Astrocyte (in vitro differentiated cells and primary cell): ENCODE data around the gene UBR1. TPM values are rescaled to one million over a fixed set of nuclear protein-coding genes. Genes with fewer than 3 reads are reported as not detected.
A peak's percentile ranks its signal among the peaks of the same experiment; 100 is the strongest.

Experiments
- DNase-seq: peaks from one replicate; pipeline ENCODE4 v3.0.0-alpha.2; 2010; ENCODE audit warnings: low read depth
- FAIRE-seq: peaks from 2 replicates; lab custom pipeline; 2011; peaks lifted over from hg19 to GRCh38; lab: Jason Lieb, UNC
- H2AFZ ChIP-seq: 2 replicates; pipeline ENCODE4 v1.6.0; 2012; ENCODE audit warnings: low read depth, low read length, inconsistent platforms
- H3K27ac ChIP-seq: 2 replicates; pipeline ENCODE4 v1.5.1; 2011; ENCODE audit warnings: low read depth, low read length, inconsistent platforms
- H3K27me3 ChIP-seq: 2 replicates; pipeline ENCODE4 v1.6.0; 2011; ENCODE audit warnings: low read length, inconsistent platforms; ENCODE audit not compliant: insufficient read depth
- H3K36me3 ChIP-seq: 2 replicates; pipeline ENCODE4 v1.5.1; 2011; ENCODE audit warnings: low read length, inconsistent platforms; ENCODE audit not compliant: insufficient read depth
- H3K4me1 ChIP-seq: 2 replicates; pipeline ENCODE4 v1.5.1; 2011; ENCODE audit warnings: low read length, inconsistent platforms; ENCODE audit not compliant: insufficient read depth
- H3K4me2 ChIP-seq: 2 replicates; pipeline ENCODE4 v1.6.0; 2012; ENCODE audit warnings: low read length, inconsistent platforms
- H3K4me3 ChIP-seq: 2 replicates; pipeline ENCODE4 v1.5.1; 2011; ENCODE audit warnings: low read depth, mild to moderate bottlenecking, low read length, inconsistent platforms; ENCODE audit not compliant: insufficient read depth
- H3K79me2 ChIP-seq: 2 replicates; pipeline ENCODE4 v1.6.0; 2012; ENCODE audit warnings: mild to moderate bottlenecking, low read length, inconsistent platforms; ENCODE audit not compliant: insufficient read depth
- H3K9ac ChIP-seq: 2 replicates; pipeline ENCODE4 v1.6.0; 2012; ENCODE audit warnings: mild to moderate bottlenecking, low read length, inconsistent platforms
- H3K9me3 ChIP-seq: 2 replicates; pipeline ENCODE4 v1.5.1; 2012; ENCODE audit warnings: low read depth, mild to moderate bottlenecking, low read length, inconsistent platforms; ENCODE audit not compliant: insufficient read depth
- H4K20me1 ChIP-seq: 2 replicates; pipeline ENCODE4 v1.6.0; 2012; ENCODE audit warnings: low read length, inconsistent platforms; ENCODE audit not compliant: insufficient read depth
- H3K27ac Mint-ChIP-seq: one replicate; pipeline ENCODE4 v1.8.0; 2021; ENCODE audit warnings: mild to moderate bottlenecking, mixed read lengths; ENCODE audit not compliant: unreplicated experiment
- H3K27me3 Mint-ChIP-seq: one replicate; pipeline ENCODE4 v1.8.0; 2021; ENCODE audit warnings: low read depth, mixed read lengths; ENCODE audit not compliant: unreplicated experiment
- H3K36me3 Mint-ChIP-seq: one replicate; pipeline ENCODE4 v1.8.0; 2021; ENCODE audit warnings: low read depth, mixed read lengths; ENCODE audit not compliant: unreplicated experiment
- H3K4me1 Mint-ChIP-seq: one replicate; pipeline ENCODE4 v1.8.0; 2021; ENCODE audit warnings: low read depth, mixed read lengths; ENCODE audit not compliant: unreplicated experiment
- H3K4me3 Mint-ChIP-seq: one replicate; pipeline ENCODE4 v1.8.0; 2021; ENCODE audit warnings: mild to moderate bottlenecking, moderate library complexity, mixed read lengths; ENCODE audit not compliant: unreplicated experiment
- H3K9me3 Mint-ChIP-seq: one replicate; pipeline ENCODE4 v1.8.0; 2021; ENCODE audit warnings: mild to moderate bottlenecking, mixed read lengths; ENCODE audit not compliant: unreplicated experiment
- EZH2 ChIP-seq: IDR thresholded peaks from 2 replicates; pipeline ENCODE4 v1.6.1; 2012; ENCODE audit warnings: mild to moderate bottlenecking, low read length, inconsistent platforms; ENCODE audit not compliant: insufficient read depth
- total RNA-seq: library from RNA; stranded (reverse); gene quantifications from 2 replicates; pipeline ENCODE4 v1.2.1, GENCODE V29; 2021
- TF ChIP-seq, protein P1 (sequence below): IDR thresholded peaks from 2 replicates; pipeline ENCODE4 v1.5.1; 2011; ENCODE audit warnings: low read depth, mild to moderate bottlenecking, inconsistent platforms, low read length, moderate library complexity; ENCODE audit not compliant: insufficient read depth

Gene UBR1
- total RNA-seq, 1 donor from 2014 or later: 25.7 TPM

- peak overlapping the region; percentile 2 for H3K4me2 ChIP-seq
- peak; percentile 86 for FAIRE-seq
Measured at GRCh38 chr15:43150191-43150929, 44.5 kb upstream of the UBR1 start.

DNA sequence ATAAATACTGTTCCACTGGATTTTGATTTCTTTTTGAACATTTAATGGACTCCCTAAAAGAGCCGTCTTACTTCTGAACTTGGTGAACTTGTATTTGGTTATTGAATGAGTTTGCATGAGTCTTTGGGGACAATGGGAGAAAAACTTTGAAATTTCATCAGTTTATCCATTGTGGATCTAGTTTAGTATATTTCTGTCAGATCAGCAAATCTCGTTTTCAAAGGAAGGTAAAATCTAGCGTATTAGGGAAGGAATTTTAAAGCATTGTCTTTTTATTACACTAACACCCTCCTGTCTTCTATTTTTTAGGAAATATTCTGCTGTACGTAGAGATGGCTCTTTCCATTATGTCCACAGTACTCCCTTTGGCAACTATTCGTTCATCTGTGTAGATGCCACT is 40.3 kb upstream of the UBR1 start:
- Histone ChIP-seq H3K27me3 (no peaks in the 10 kb centered on the region), H3K27ac (no peak overlapping the region), H3K9me3 (no peaks in the 10 kb centered on the region), H3K79me2 (no peaks in the 10 kb centered on the region), H3K36me3 (no peaks in the 10 kb centered on the region), H4K20me1 (no peaks in the 10 kb centered on the region), H3K4me2 (no peak overlapping the region), H3K4me1 (peaks cover 5% of the 10 kb centered on the region), H3K4me3 (no peak overlapping the region), H2AFZ (no peak overlapping the region), H3K9ac (no peak overlapping the region)
- no peak overlapping the region for H3K27ac Mint-ChIP-seq
- no peak for DNase-seq
- H3K9me3 Mint-ChIP-seq: peaks cover under 1% of the 10 kb centered on the region
- FAIRE-seq: no peak
- no peaks in the 10 kb centered on the region for H3K27me3 Mint-ChIP-seq
- peaks cover 7% of the 10 kb centered on the region for H3K36me3 Mint-ChIP-seq
- TF ChIP-seq EZH2: no peak
- TF ChIP-seq, protein P1, sequence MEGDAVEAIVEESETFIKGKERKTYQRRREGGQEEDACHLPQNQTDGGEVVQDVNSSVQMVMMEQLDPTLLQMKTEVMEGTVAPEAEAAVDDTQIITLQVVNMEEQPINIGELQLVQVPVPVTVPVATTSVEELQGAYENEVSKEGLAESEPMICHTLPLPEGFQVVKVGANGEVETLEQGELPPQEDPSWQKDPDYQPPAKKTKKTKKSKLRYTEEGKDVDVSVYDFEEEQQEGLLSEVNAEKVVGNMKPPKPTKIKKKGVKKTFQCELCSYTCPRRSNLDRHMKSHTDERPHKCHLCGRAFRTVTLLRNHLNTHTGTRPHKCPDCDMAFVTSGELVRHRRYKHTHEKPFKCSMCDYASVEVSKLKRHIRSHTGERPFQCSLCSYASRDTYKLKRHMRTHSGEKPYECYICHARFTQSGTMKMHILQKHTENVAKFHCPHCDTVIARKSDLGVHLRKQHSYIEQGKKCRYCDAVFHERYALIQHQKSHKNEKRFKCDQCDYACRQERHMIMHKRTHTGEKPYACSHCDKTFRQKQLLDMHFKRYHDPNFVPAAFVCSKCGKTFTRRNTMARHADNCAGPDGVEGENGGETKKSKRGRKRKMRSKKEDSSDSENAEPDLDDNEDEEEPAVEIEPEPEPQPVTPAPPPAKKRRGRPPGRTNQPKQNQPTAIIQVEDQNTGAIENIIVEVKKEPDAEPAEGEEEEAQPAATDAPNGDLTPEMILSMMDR: no peak
- no peak overlapping the region for H3K4me3 Mint-ChIP-seq
- no peaks in the 10 kb centered on the region for H3K4me1 Mint-ChIP-seq

More at GRCh38 chr15:43150191-43150929, 44.5 kb upstream of the UBR1 start:
- no peaks in the 10 kb centered on the region for H4K20me1 ChIP-seq
- peak overlapping the region; percentile 24 for H3K9ac ChIP-seq
- no peaks in the 10 kb centered on the region for H3K4me1 Mint-ChIP-seq
- no peaks in the 10 kb centered on the region for H3K9me3 Mint-ChIP-seq
- no peak overlapping the region for H3K4me3 ChIP-seq
- H3K27ac ChIP-seq: peak overlapping the region; percentile 86
- no peaks in the 10 kb centered on the region for H3K79me2 ChIP-seq
- H3K27ac Mint-ChIP-seq: peak overlapping the region; percentile 89
- peaks cover 6% of the 10 kb centered on the region for H3K36me3 Mint-ChIP-seq
- peak overlapping the region; percentile 20 for H2AFZ ChIP-seq
- no peaks in the 10 kb centered on the region for H3K36me3 ChIP-seq
- no peaks in the 10 kb centered on the region for H3K27me3 ChIP-seq
- no peak overlapping the region for H3K4me3 Mint-ChIP-seq
- TF ChIP-seq, protein P1: no peak
- TF ChIP-seq EZH2: no peak
- H3K9me3 ChIP-seq: no peaks in the 10 kb centered on the region
- peak; percentile 98 for DNase-seq
- peaks cover 5% of the 10 kb centered on the region for H3K4me1 ChIP-seq
- no peaks in the 10 kb centered on the region for H3K27me3 Mint-ChIP-seq

- Histone ChIP-seq H3K27ac (no peak overlapping the region), H3K79me2 (no peaks in the 10 kb centered on the region), H3K9ac (no peak overlapping the region), H3K4me1 (no peaks in the 10 kb centered on the region), H3K4me2 (no peak overlapping the region), H3K4me3 (no peak overlapping the region), H3K9me3 (no peaks in the 10 kb centered on the region), H3K36me3 (no peaks in the 10 kb centered on the region), H4K20me1 (no peaks in the 10 kb centered on the region), H3K27me3 (no peaks in the 10 kb centered on the region), H2AFZ (no peak overlapping the region)
- H3K9me3 Mint-ChIP-seq: peaks cover 3% of the 10 kb centered on the region
- H3K27ac Mint-ChIP-seq: no peak overlapping the region
- TF ChIP-seq, protein P1: no peak
- TF ChIP-seq EZH2: no peak
- no peaks in the 10 kb centered on the region for H3K27me3 Mint-ChIP-seq
- H3K4me3 Mint-ChIP-seq: no peak overlapping the region
- DNase-seq (no peak), FAIRE-seq (no peak)
- H3K4me1 Mint-ChIP-seq: no peaks in the 10 kb centered on the region
- peaks cover 22% of the 10 kb centered on the region for H3K36me3 Mint-ChIP-seq
Measured at GRCh38 chr15:43144512-43144911, 38.7 kb upstream of the UBR1 start.
